ENCODE results near the gene XIRP1.
"Not testable (repeated sequence)": the region's sequence is repeated elsewhere in the genome, so short reads cannot be mapped to it uniquely, and the experiment has no call there.

DNA sequence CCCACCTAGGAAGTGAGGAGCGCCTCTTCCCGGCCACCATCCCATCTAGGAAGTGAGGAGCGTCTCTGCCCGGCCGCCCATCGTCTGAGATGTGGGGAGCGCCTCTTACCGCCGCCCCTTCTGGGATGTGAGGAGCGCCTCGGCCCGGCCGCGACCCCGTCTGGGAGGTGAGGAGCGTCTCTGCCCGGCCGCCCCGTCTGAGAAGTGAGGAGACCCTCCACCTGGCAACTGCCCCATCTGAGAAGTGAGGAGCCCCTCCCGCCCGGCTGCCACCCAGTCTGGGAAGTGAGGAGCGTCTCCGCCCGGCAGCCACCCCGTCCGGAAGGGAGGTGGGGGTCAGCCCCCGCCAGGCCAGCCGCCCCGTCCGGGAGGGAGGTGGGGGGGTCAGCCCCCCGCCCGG is 35.2 kb upstream of the XIRP1 start:
- not testable (repeated sequence) for TF ChIP-seq EP300, POLR2A (IDR thresholded peaks at IDR 0.05)
- TF ChIP-seq, protein P1, sequence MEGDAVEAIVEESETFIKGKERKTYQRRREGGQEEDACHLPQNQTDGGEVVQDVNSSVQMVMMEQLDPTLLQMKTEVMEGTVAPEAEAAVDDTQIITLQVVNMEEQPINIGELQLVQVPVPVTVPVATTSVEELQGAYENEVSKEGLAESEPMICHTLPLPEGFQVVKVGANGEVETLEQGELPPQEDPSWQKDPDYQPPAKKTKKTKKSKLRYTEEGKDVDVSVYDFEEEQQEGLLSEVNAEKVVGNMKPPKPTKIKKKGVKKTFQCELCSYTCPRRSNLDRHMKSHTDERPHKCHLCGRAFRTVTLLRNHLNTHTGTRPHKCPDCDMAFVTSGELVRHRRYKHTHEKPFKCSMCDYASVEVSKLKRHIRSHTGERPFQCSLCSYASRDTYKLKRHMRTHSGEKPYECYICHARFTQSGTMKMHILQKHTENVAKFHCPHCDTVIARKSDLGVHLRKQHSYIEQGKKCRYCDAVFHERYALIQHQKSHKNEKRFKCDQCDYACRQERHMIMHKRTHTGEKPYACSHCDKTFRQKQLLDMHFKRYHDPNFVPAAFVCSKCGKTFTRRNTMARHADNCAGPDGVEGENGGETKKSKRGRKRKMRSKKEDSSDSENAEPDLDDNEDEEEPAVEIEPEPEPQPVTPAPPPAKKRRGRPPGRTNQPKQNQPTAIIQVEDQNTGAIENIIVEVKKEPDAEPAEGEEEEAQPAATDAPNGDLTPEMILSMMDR (IDR thresholded peaks at IDR 0.05): not testable (repeated sequence)
